NCI-H2196 treated with DMSO at 0.1 percent for 48 hours (cell line): Measurements from ENCODE around the gene SERTAD1.

ENCODE experiments used
- DNase-seq: peaks from one replicate; lab custom pipeline; 2025; ENCODE audit not compliant: unreplicated experiment; lab: John Stamatoyannopoulos, UW

SERTAD1 gene

DNA sequence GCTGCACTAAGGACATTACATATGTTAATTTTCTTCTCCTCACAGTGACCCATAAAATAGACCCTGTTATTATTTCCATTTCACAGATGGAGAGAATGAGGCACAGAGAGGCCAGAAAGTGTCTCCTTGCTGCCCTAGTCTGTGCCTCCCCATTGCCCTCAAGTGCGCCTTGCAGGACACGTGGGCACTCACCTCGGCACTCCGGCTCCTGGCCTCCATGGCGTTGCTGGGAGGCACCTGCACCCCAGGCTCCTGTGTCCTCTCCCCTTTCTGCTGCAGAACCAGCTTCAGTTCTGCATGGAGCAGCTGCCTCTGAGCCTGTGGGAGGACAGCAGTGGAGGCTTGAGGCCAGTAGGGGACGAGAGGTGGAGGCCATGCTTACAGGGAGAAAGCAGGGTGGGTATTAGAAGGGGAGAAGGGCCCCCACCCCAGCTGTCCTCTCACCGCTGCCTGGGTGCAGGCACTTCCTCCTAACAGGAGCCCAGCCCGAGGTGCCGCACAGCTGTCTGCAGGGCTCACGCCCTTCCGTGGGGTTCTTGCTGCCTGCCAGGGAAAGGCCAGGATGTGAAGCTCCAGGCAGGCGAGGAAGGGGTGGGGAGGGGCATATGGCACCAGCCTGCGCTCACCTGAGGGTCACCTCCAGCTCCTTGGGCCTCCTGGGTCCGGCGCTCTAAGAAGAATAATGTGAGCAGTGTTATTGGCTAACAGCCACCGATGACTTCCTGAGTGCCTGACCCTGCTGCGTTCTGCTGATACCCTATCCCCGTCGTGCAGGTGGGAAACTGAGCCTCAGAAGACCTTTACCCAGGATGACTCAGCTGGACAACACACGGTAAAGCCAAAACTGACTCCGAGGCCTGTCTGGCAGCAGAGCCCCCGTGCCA is 17.8 kb downstream of the SERTAD1 start:
- no peak for DNase-seq

DNA sequence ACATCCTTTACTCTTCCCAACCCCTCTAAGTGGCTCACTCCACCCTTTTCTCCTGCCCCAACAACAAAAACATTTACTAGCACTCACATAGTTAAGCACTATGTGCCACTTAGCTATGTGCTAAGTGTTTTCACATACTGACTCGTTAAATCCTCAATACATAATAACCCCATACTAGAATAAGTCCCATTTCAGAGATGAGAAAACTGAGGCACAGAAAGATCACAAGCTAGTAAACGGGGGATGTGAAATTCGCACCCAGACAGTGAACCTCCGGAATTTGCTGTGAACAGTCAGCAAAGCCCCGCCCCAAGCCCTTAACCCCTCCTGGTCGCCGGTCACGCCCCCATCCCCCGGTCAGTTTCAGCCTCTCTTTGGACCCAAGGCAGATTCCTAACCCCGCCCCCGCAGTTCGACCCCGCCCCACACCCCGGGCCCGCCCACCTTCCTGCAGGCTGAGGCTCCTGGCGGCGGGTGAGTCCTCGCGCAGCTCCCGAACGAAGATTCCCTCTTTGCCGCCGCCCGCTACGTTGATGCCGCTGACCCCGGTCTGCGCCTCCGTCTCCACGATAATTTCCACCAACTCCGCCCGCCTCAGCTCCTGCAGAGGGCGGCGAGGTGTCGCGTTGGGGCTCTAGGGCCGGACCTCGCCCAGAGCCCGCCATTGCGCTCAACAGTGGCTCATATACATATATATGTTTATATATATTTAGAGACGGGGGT is 22.4 kb downstream of the SERTAD1 start:
- DNase-seq = peak; percentile 79

DNA sequence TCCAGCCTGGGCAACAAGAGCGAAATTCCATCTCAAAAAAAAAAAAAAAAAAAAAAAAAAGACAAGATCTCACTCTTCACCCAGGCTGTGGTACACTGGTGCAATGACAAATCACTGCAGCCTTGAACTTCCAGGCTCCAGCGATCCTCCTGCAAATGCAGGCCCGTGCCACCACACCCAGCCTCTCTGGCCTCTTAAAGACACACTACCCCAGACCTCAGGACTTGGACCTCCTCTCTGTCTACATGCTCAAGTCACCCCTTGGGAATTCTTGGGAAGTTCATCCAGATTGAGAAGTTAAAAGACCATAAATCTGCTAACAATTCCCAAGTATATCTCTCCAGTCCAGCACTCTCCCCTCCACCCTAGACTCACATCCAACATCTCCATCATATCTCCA is 25.2 kb downstream of the SERTAD1 start:
- no peak for DNase-seq

DNA sequence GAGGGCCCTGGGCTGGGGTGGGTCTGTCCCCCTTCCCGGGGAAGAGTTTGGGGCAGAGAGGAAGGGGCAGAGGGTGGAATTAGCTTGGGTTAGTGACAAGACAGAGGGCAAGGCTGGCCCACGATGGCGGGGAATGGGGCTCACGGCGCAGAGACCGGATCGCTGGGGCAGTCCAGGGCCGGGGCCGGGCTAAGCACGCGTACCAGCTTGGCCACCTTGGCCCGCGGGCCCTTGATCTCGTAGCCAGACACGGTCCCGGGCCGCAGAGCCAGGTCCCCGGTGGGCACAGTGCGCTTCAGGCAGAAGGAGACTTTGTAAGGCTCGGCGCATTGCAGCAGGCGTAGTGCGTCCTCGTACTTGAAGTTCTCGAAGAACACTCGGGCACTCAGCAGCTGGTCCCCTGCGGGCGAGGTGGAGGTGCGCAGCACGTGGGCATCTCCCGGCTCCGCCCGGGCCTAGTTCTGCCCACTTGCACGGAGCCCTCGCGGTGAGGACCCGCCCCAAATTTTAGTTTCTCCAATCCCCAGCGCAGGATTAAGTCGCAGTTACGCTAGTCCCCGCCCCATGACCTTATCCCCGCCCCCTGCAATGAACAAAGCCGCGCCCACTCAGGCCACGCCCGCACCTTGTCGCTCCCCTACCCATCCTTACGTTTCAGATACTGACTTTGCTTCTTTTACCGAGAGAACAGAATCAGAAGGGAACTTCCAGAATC is 27.2 kb downstream of the SERTAD1 start:
- DNase-seq = no peak

DNA sequence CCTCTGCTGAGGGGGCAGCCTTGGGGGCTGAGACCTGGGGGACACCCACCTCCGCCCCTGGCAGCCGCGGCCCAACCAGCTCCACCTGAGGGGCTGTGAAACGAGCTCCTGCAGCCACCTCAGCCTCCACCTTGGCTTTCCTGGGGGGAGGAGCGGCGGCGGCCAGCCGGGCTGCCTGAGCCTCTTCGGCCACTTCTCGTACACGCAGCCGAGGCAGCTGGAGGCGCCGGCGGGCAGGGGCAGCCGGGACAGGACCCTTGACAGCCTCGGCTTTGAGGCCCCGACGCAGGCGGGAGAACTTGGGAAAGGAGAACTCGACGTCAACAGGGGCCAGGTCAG is 28.3 kb downstream of the SERTAD1 start:
- no peak for DNase-seq

DNA sequence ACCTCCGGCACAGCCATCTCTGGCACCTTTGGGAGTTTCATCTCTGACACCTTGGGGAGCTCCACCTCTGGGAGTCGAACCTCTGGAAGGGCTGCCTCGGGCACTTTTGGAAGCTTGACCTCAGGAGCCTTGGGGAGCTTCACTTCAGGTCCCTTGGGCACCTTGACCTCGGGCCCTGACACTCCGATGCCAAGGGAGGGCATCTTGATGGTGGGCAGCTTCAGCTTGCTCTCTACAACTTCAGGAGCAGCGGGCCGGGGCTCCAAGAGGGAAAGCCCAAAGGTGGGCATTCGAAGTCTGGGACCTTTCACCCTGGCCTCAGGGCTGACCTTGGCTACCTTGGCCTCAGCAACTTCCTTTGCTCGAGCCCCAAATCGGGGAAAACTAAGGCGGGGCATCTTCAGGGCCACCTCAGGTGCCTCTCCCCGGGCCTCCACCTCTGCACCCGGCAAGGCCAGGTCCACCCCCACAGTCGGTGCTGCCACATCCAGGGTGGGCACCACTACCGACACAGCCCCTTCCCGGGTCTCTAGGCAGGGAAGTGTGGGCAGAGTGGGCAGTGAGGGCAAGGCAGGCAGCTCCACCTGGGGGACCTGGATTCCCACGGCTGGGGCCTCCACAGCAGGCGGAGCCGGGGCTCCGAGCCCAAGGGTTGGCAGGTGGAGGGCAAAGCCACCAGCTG is 28.8 kb downstream of the SERTAD1 start:
- no peak for DNase-seq

DNA sequence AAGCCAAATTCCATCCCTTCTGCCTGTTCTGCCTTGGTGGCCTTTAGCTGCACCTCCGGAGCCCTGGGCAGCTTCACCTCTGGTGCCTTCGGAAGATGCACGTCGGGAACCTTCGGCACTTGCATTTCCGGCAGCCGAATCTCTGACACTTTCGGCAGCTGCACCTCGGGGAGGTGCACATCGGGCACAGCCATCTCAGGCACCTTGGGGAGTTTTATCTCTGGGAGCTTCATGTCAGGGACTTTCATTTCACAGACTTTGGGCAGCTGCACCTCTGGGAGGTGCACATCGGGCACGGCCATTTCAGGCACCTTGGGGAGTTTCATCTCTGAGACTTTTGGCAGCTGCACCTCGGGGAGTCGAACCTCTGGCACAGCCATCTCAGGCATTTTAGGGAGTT is 29.8 kb downstream of the SERTAD1 start:
- no peak for DNase-seq

DNA sequence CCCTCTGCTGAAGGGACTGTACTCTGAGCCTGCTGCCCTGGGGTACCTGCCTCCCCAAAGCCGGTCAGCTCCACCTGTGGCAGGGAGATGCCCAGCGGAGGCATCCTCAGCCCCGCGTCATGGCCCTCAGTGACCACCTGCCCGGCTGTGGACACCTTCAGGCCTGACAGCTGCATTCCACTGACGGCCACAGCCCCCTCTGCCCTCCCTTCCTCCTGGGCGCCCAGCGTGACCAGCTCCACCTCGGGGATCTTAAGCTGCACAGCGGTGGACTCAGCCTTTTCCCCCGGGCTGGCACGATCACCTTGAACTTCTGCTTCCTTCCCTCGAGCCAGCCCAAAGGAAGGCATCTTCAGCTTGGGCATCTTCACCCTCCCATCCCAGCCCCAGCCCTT is 31.0 kb downstream of the SERTAD1 start:
- DNase-seq = no peak

DNA sequence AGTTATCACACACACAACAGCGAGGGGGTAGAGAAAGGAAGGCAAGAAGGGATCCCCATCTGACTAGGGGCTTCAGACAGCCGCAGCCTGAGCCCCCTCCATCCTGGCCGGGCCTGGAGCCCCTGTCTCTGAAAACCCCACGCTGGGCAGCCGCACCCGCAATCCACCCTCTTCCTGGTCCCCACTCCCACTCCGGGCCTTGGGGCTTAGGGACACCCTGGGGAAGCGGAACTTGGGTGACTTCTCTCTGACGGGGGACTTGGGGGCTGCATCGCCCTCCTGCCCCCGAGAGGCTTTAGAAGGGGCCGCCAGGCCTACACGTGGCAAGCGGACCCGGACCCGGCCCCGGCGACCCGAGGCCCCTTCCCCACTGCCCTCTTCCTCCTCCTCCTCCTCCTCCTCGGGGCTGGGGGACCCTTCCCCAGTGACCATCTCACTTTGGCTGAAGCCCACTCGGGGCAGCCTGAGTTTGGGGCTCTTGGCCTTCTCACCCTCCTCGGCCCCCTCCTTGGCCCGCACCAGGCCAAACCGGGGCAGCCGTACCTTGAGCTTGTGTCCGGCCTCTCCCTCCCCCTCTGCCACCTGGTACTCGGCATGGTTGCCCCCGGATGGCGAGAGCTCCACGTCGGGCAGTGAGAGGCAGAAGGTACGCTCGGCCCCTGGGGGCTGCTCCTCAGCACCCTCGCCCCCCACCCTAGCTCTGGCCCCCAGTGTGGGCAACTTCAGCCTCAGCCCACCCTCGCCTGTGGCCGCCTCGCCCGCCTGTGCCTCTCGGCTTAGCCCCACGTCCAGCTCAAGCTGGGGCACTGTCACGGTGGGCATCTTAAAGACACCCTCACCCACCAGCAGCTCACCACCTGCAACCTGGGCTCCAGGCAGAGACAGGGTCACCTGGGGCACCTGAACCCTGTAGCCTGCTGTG is 31.6 kb downstream of the SERTAD1 start:
- no peak for DNase-seq

DNA sequence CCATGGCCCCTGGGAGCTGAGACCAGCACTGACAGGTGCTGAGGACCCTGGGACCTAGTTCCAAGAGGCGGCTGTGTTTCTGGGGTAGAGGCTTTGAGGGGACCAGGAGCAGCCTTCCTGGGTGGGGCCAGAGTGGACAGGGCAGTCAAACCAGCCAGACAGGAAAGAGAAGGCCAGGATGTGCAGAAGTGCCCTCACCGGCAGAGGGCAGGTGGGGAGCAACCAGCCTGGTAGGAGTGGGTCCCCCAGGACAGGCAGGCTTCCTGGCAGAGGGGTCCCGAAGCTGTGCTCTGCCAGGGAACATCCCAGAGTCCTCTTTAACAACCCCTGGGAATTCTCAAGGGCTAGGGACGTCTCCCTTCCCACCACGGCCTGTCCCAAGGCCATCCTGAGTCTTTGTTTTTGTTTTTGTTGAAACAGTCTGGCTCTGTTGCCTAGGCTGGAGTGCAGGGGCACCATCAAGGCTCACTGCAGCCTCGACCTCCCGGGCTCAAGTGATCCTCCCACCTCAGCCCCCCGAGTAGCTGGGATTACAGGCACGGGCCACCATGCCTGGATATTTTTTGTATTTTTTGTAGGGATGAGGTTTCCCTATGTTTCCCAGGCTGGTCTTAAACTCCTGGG is 32.8 kb downstream of the SERTAD1 start:
- DNase-seq = no peak

DNA sequence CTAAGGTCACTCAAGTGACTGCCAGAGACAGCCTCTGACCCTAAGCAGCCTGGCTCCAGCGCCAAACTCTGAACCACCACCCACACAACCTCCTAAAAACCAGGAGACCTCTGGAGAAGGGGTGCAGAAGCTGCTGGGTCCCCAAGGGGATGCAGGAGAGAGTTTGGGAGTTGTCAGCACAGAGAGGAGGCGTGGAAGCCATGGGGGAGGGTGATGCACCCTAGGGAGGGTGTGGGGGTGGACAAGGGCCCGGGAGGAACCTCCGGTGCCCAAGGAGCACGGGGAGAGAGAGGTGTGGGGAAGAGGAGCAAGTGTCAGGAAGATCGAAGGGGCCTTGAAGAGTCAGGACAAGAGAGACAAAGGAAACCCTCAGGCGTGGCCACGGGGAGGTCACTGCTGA is 33.7 kb downstream of the SERTAD1 start:
- DNase-seq = no peak

DNA sequence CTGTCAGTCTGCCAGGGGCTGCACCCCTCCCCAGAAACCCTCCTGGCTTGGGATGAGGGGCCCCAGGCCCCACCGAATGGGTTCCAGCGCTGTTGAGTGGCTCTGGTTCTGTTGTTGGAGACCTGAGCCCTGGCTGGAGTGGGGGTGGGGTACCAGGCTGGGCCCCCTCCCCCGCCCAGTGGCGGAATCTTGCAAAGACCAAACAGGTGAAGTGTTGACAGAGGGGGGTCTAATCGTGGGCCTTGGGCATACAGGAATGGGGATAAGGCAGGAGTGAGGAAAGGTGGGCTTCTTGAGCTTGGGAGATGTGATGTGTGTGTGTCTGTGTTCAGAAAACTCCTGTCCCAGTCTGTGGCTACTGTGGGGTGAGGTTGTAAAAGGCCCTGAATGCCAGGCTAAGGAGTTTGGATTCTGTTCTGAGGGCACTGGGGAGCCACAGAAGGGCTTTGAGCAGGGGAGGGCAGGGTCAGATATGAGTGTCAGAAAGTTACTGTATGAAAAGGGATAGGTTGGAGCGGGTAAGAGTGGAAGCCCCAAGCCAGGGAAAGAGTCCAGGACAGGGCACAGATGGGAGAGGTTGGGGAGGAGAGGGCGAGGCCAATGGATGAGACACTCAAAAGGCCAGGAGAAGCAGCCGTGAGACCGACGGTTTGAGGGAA is 35.6 kb downstream of the SERTAD1 start, which contains the start of gene HIPK4:
HIPK4 (minus strand) TSS at position 98 of the 659 bp plus-strand sequence. CDS start 279 bp downstream, outside the sequence.
- no peak for DNase-seq

DNA sequence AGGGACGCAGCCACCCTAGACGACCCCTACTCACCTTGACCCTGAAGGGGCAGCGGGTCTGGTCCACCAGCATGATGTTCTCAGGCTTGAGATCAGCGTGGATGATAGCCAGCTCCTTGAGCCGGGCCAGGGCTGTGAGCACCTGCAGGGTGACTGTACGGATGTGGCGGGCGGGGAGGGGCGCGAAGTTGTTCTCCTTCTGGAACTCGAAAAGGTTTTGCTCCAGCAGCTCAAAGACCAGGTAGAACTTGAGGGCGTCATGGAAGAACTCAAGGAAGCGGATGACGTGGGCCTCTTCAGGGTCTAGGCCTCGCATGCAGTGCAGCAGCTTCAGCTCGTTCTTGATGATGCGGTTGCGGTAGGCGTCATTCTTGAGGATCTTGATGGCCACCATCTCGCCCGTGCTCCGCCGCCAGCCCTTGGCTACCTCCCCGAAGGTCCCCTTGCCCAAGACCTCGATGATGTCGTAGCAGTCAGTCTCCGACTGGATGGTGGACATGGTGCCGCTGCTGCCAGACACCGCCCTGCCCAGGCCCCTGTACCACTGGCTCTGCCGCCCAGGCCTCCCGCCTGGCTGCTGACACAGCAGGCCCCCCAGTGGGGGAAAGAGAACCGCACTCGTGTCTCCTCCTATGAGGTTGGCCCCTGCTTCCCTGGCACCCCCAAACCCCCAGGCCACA is 36.2 kb downstream of the SERTAD1 start:
- no peak for DNase-seq

DNA sequence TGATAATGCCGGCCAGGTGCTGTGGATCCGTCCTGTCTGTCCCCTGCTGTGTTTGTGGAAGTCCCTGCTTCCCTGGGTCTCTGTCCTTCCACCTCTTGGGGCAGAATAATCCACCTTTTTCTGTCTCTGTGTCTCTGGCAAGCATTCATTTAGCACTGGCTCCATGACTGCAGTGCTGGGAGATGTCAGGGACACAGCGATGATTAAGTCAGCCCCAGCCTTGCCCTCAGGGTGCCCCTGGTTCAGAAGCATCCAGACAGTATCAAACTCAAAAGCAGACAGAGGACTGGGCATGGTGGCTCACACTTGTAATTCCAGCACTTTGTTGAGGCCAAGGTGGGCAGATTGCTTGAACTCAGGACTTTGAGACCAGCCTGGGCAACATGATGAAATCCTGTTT is 37.3 kb downstream of the SERTAD1 start:
- no peak for DNase-seq

DNA sequence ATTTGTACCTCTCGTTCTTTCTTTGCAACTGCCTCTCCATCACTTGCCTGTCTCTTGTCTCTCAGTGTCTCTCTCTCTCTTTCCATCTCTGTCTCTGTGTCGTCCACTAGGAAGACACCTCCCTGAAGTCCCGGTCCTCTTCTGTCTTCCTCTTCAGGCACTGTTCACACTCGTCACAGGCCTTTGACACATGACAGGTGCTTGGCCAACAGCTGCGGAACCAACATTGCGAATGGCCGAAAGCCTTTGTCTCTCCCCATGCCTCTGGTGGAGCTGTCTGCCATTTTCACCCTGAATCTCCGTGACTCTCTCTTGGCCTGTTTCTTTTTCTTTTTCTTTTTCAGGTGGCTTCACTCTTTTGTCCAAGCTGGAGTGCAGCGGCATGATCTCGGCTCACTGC is 38.6 kb downstream of the SERTAD1 start:
- no peak for DNase-seq

DNA sequence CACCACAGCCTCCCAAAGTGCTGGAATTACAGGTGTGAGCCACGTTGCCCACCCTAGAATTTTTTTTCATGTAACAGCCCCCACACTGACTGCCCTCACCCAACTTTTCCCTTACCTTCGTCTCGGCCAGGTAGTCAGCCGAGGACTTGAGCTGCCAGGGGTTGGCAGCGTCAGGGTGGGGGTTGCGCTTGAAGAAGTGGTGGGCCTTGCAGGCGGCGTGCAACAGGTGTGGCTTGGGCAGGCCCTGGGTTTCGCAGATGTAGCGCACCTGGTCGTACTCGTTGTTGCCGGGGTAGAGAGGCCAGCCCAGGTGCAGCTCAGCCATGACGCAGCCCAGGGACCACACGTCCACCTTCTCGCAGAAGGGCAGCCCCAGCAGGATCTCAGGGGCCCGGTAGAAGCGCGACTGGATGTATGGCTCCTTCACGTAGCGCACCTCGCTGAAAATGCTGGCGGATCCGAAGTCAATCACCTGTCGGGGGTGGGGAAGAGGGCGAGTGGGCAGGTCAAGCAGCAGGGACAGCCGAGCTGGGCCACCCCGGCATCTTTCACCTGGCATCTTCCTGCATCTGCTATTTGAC is 42.0 kb downstream of the SERTAD1 start:
- DNase-seq = no peak

DNA sequence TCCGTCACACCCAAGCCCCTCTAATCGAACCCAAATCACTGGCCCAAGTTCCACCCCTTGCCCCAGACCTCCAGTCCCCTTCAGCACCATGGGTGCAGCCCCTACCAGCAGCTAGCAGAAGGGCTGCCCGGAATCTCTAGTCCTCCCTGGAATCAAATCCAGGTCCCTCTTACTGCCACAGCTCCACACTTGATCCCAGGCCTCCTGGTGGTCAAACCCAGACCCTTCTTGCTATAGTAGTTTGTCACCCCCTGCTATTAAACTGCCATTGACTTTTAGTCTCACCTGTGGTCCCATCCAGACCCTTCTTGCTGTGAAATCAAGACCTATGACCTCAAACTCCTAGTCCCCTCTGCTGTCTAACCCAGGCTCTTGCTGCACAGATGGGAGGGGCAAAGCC is 44.5 kb downstream of the SERTAD1 start:
- no peak for DNase-seq
